Activated T-cell treated with anti-CD3 and anti-CD28 coated beads, Interleukin-2, amount 50 U/mL, for 1 hour (primary cell): Measurements from ENCODE around the gene FUT2.

Experiments used
- DNase-seq: peaks from one replicate; pipeline ENCODE4 v3.0.0-alpha.2; 2020

FUT2 gene

GRCh38 chr19:48755084-48755641 is 59.4 kb downstream of the FUT2 start, which contains the start of gene FGF21:
Gene FGF21 (plus strand): TSS chr19:48755524. CDS start chr19:48756237, 713 bp downstream.
- DNase-seq = no peak
